GM12878 (cell line): ENCODE results near the gene RPL27A.

Source experiments
- CTCF ChIP-seq, 3 experiments: IDR thresholded peaks in 2 of 3; conservative IDR thresholded peaks in 1 of 3; 2 replicates each; pipeline ENCODE4 v1.5.1; 2011; ENCODE audit warnings: low read depth in 3 of 3, low read length in 3 of 3, mild to moderate bottlenecking in 3 of 3, control low read depth in 2 of 3, moderate library complexity in 2 of 3, inconsistent platforms in 1 of 3, mixed read lengths in 1 of 3; ENCODE audit not compliant: control insufficient read depth in 2 of 3, insufficient read depth in 1 of 3; ENCODE audit errors: extremely low read depth in 1 of 3
- FOS ChIP-seq: IDR thresholded peaks from 3 replicates; pipeline ENCODE4 v1.6.1; 2011; ENCODE audit warnings: borderline replicate concordance; ENCODE audit not compliant: insufficient read length; ENCODE audit errors: extremely low read depth
- FOXM1 ChIP-seq: IDR thresholded peaks from 2 replicates; pipeline ENCODE4 v1.6.1; 2012; ENCODE audit warnings: low read depth, mild to moderate bottlenecking, inconsistent platforms, low read length, moderate library complexity
- NRF1 ChIP-seq: conservative IDR thresholded peaks from 2 replicates; pipeline ENCODE4 v1.6.1; 2011; ENCODE audit warnings: mild to moderate bottlenecking, low read depth, low read length, improper control_type of control experiment
- POLR2A ChIP-seq: IDR thresholded peaks from 2 replicates; pipeline ENCODE4 v1.6.1; 2011; ENCODE audit warnings: low read depth, mild to moderate bottlenecking, low read length
- SP1 ChIP-seq: IDR thresholded peaks from one replicate; pipeline ENCODE4 v1.6.1; 2011; ENCODE audit warnings: low read depth, low read length
- SREBF2 ChIP-seq: IDR thresholded peaks from 2 replicates; pipeline ENCODE4 v1.6.1; 2012; ENCODE audit warnings: mild to moderate bottlenecking, low read length
- ZNF274 ChIP-seq: IDR thresholded peaks from one replicate; pipeline ENCODE4 v1.8.0; 2011; ENCODE audit not compliant: insufficient read length, insufficient read depth
- TF ChIP-seq, protein P1 (sequence below): fragments of 450-650 bp; conservative IDR thresholded peaks from 2 replicates; pipeline ENCODE4 v1.6.1; 2017; ENCODE audit warnings: mild to moderate bottlenecking, moderate library complexity

GRCh38 chr11:8720868-8721608 lies 38.4 kb downstream of the RPL27A start:
- no peak for TF ChIP-seq ZNF274
- TF ChIP-seq POLR2A = no peak
- TF ChIP-seq FOXM1 = no peak
- TF ChIP-seq CTCF (IDR thresholded peaks at IDR 0.05 in 2 of 3, conservative IDR thresholded peaks at IDR 0.05 in 1 of 3; ENCODE audit: control insufficient read depth in 2 of 3, extremely low read depth in 1 of 3, insufficient read depth in 1 of 3, low read depth in 3 of 3, low read length in 3 of 3) = no peak
- no peak for TF ChIP-seq SP1
- TF ChIP-seq, protein P1, sequence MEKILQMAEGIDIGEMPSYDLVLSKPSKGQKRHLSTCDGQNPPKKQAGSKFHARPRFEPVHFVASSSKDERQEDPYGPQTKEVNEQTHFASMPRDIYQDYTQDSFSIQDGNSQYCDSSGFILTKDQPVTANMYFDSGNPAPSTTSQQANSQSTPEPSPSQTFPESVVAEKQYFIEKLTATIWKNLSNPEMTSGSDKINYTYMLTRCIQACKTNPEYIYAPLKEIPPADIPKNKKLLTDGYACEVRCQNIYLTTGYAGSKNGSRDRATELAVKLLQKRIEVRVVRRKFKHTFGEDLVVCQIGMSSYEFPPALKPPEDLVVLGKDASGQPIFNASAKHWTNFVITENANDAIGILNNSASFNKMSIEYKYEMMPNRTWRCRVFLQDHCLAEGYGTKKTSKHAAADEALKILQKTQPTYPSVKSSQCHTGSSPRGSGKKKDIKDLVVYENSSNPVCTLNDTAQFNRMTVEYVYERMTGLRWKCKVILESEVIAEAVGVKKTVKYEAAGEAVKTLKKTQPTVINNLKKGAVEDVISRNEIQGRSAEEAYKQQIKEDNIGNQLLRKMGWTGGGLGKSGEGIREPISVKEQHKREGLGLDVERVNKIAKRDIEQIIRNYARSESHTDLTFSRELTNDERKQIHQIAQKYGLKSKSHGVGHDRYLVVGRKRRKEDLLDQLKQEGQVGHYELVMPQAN = no peak
- no peak for TF ChIP-seq SREBF2
- no peak for TF ChIP-seq NRF1
- TF ChIP-seq FOS = no peak
